ENCODE measurements around the gene CCDC17.

GRCh38 chr1:45644661-45645060 is 20.8 kb upstream of the CCDC17 start:
- no peak for TF ChIP-seq REST (IDR thresholded peaks at IDR 0.05)
- no peak for TF ChIP-seq CTCF (IDR thresholded peaks at IDR 0.05)

Data from A549 (cell line).